K562 (cell line): ENCODE data around the gene MAK. TPM values are rescaled to one million over a fixed set of nuclear protein-coding genes. Genes with fewer than 3 reads are reported as not detected.

Experiments
- ADNP ChIP-seq: fragments of 200-800 bp; sonication (Bioruptor generic); IDR thresholded peaks from 2 replicates; pipeline ENCODE4 v1.6.1; 2016; ENCODE audit warnings: missing genetic modification characterization, missing compliant biosample characterization
- ARID3B ChIP-seq: fragments of 250-450 bp; sonication (Bioruptor Pico); IDR thresholded peaks from 2 replicates; pipeline ENCODE4 v1.4.0; 2020; ENCODE audit warnings: borderline replicate concordance
- CEBPB ChIP-seq: fragments of 450-650 bp; IDR thresholded peaks from 2 replicates; pipeline ENCODE4 v1.6.1; 2016; ENCODE audit warnings: missing genetic modification characterization, missing compliant biosample characterization
- EP400 ChIP-seq: fragments of 450-650 bp; IDR thresholded peaks from 2 replicates; pipeline ENCODE4 v1.6.1; 2017; ENCODE audit warnings: antibody characterized with exemption, mild to moderate bottlenecking, moderate library complexity
- GABPA ChIP-seq: fragments of 200-800 bp; sonication (Bioruptor generic); conservative IDR thresholded peaks from 2 replicates; pipeline ENCODE4 v1.6.1; 2016; ENCODE audit warnings: low read depth, missing genetic modification characterization, missing compliant biosample characterization
- HDAC1 ChIP-seq, 2 experiments: fragments of 450-650 bp; IDR thresholded peaks; 2 replicates each; pipeline ENCODE4 v1.6.1; 2016 to 2017; ENCODE audit warnings: inconsistent platforms in 1 of 2, mild to moderate bottlenecking in 1 of 2, moderate library complexity in 1 of 2
- HDAC6 ChIP-seq: IDR thresholded peaks from 2 replicates; pipeline ENCODE4 v1.6.1; 2012; ENCODE audit warnings: low read depth, mild to moderate bottlenecking, control low read depth, inconsistent platforms, low read length, moderate library complexity
- HEY1 ChIP-seq: fragments of 250-450 bp; sonication (Bioruptor Pico); IDR thresholded peaks from 2 replicates; pipeline ENCODE4 v1.5.0; 2020; ENCODE audit warnings: mild to moderate bottlenecking, moderate library complexity, borderline replicate concordance
- HNRNPL ChIP-seq: fragments of 200-400 bp; formaldehyde crosslinking; IDR thresholded peaks from 2 replicates; pipeline ENCODE4 v1.6.1; 2017; ENCODE audit warnings: low read depth, mild to moderate bottlenecking, low read length
- ILK ChIP-seq: fragments of 450-650 bp; IDR thresholded peaks from 2 replicates; pipeline ENCODE4 v1.6.1; 2016; ENCODE audit warnings: missing genetic modification characterization, low read depth, mild to moderate bottlenecking, missing compliant biosample characterization, moderate library complexity, borderline replicate concordance
- KHSRP ChIP-seq: fragments of 450-650 bp; IDR thresholded peaks from 2 replicates; pipeline ENCODE4 v1.6.1; 2017
- KLF13 ChIP-seq: fragments of 450-650 bp; IDR thresholded peaks from 2 replicates; pipeline ENCODE4 v1.6.1; 2016; ENCODE audit warnings: missing genetic modification characterization, low read depth, mild to moderate bottlenecking, missing compliant biosample characterization, moderate library complexity, borderline replicate concordance
- MTA2 ChIP-seq: fragments of 450-650 bp; IDR thresholded peaks from 2 replicates; pipeline ENCODE4 v1.6.1; 2016; ENCODE audit warnings: low read depth
- NFE2 ChIP-seq: IDR thresholded peaks from 2 replicates; pipeline ENCODE4 v1.6.1; 2014; ENCODE audit warnings: antibody characterized with exemption, low read depth
- NR2C2 ChIP-seq, 2 experiments: fragments of 200-800 bp in 1 of 2; sonication (Bioruptor generic) in 1 of 2; sonication (generic) in 1 of 2; formaldehyde crosslinking in 1 of 2; IDR thresholded peaks; 2 replicates each; pipeline versions ENCODE4 v1.6.1 to v1.8.0; 2016 to 2022; ENCODE audit warnings: mild to moderate bottlenecking in 1 of 2, missing compliant biosample characterization in 1 of 2, missing genetic modification characterization in 1 of 2, missing genetic modification reagents in 1 of 2
- SRSF3 ChIP-seq: fragments of 200-400 bp; formaldehyde crosslinking; IDR thresholded peaks from 2 replicates; pipeline ENCODE4 v1.6.1; 2016; ENCODE audit warnings: mild to moderate bottlenecking, low read length, moderate library complexity; ENCODE audit not compliant: insufficient read depth
- TGIF2 ChIP-seq: sonication (generic); formaldehyde crosslinking; IDR thresholded peaks from 2 replicates; pipeline ENCODE4 v1.8.1; 2022; ENCODE audit warnings: mild to moderate bottlenecking, missing genetic modification reagents, moderate library complexity
- TRIM28 ChIP-seq: fragments of 450-650 bp; IDR thresholded peaks from 2 replicates; pipeline ENCODE4 v1.6.1; 2017
- ZNF124 ChIP-seq: sonication (generic); formaldehyde crosslinking; IDR thresholded peaks from 2 replicates; pipeline ENCODE4 v1.8.1; 2022; ENCODE audit warnings: missing genetic modification reagents
- ZNF253 ChIP-seq: fragments of 250-450 bp; sonication (Bioruptor Pico); conservative IDR thresholded peaks from 2 replicates; pipeline ENCODE4 v1.6.1; 2021; ENCODE audit warnings: mild to moderate bottlenecking
- ZNF316 ChIP-seq: fragments of 450-650 bp; IDR thresholded peaks from 2 replicates; pipeline ENCODE4 v1.6.1; 2016
- ZNF354B ChIP-seq: fragments of 250-450 bp; sonication (Bioruptor Pico); IDR thresholded peaks from 2 replicates; pipeline ENCODE4 v1.4.0; 2020
- ZNF592 ChIP-seq: fragments of 450-650 bp; IDR thresholded peaks from 2 replicates; pipeline ENCODE4 v1.6.1; 2017; ENCODE audit warnings: antibody characterized with exemption, mild to moderate bottlenecking
- ZNF707 ChIP-seq: fragments of 250-450 bp; sonication (Bioruptor Pico); conservative IDR thresholded peaks from 2 replicates; pipeline ENCODE4 v1.8.0; 2022; ENCODE audit warnings: inconsistent platforms, mild to moderate bottlenecking, moderate library complexity
- ZNF830 ChIP-seq: fragments of 250-450 bp; sonication (Bioruptor Pico); IDR thresholded peaks from 2 replicates; pipeline ENCODE4 v1.5.0; 2021; ENCODE audit warnings: mild to moderate bottlenecking
- polyA plus RNA-seq, 8 experiments: library from polyadenylated mRNA; depleted of rRNA in 4 of 8; stranded (reverse) in 5 of 8; unstranded in 3 of 8; fragments of >200 nt; fragmentation: Nextera tagmentation in 2 of 8; fragmentation: Illumina TruSeq in 1 of 8; extraction: Ambion mirVana in 2 of 8; extraction: Trizol in 1 of 8; gene quantifications; 2 replicates each; pipeline versions ENCODE4 v1.2.1 to v1.2.3, GENCODE V29; 2011 to 2014; ENCODE audit warnings: inconsistent platforms in 1 of 8, missing spikeins in 1 of 8
- total RNA-seq, 7 experiments: library from RNA; depleted of rRNA in 6 of 7; stranded (reverse); fragments of >200 nt in 6 of 7; fragmentation: Illumina TruSeq in 2 of 7; extraction: Trizol in 2 of 7; gene quantifications; 2 replicates each; pipeline versions ENCODE4 v1.2.1 to v1.2.3, GENCODE V29; 2011 to 2021; ENCODE audit warnings: low replicate concordance in 1 of 7

Gene MAK
- total and polyA plus RNA-seq, 9 of the 15 experiments (the other 6 are each of a cell fraction or from before 2014, with no cell fraction given), result 0.25 to 1.1 (median 0.53) TPM

GRCh38 chr6:10771371-10771894, 66.9 kb downstream of the MAK start (continued):
- TF ChIP-seq ILK (no peak), MTA2 (peak; percentile 92), KLF13 (tag) (no peak), KHSRP (no peak), ZNF830 (CRISPR knock-in tag) (no peak), ZNF707 (CRISPR knock-in tag) (no peak), TRIM28 (peak; percentile 21; the same call in 1 of the 2 replicates), ZNF592 (peak; percentile 69; the same call in 1 of the 2 replicates), CEBPB (tag) (no peak; the same call in 1 of the 2 replicates), ZNF124 (CRISPR knock-in tag) (no peak), EP400 (peak; percentile 91), HNRNPL (no peak), HDAC6 (no peak), ADNP (tag) (peak; percentile 56; the same call in 1 of the 2 replicates), ZNF253 (CRISPR knock-in tag) (no peak), SRSF3 (no peak), NFE2 (no peak), GABPA (tag) (0 out of 2 replicates have a peak, but pooled peaks have one; percentile 25), TGIF2 (CRISPR knock-in tag) (no peak), NR2C2 (CRISPR knock-in tag; IDR thresholded peaks at IDR 0.05) (no peak), NR2C2 (tag; IDR thresholded peaks at IDR 0.05) (no peak), ARID3B (CRISPR knock-in tag) (no peak), ZNF354B (CRISPR knock-in tag) (no peak), ZNF316 (0 out of 2 replicates have a peak, but pooled peaks have one; percentile 0), HDAC1 (IDR thresholded peaks at IDR 0.05) (peak; percentile 76 to 98; a peak in 3 of 4 replicates), HEY1 (CRISPR knock-in tag) (no peak)
